ENCODE results near the gene KRT40. TPM values are rescaled to one million over a fixed set of nuclear protein-coding genes. Genes with fewer than 3 reads are reported as not detected.

Gene KRT40
- total and polyA plus RNA-seq, 2 of the 8 experiments (the other 6 are each of a cell fraction or from before 2014, with no cell fraction given) = not detected

GRCh38 chr17:40996829-40997228, 12.7 kb upstream of the KRT40 start:
- Histone ChIP-seq H3K18ac (ENCODE audit: extremely low read depth, low read length) (no peak overlapping the region), H3K4ac (replicated peaks; ENCODE audit: insufficient read length, low read depth, low read length) (no peak overlapping the region), H4K91ac (replicated peaks; ENCODE audit: insufficient read length, low read length) (no peak overlapping the region), H4K8ac (ENCODE audit: extremely low read depth, insufficient read depth, low read length) (no peak overlapping the region), H2AK5ac (ENCODE audit: low read depth, low read length) (no peak overlapping the region), H2BK12ac (ENCODE audit: low read depth, low read length) (no peak overlapping the region), H3K79me2 (ENCODE audit: control insufficient read depth in 1 of 2, insufficient read depth in 2 of 2, low read length in 2 of 2) (no peaks in the 10 kb centered on the region), H4K5ac (ENCODE audit: insufficient read length, low read depth, low read length) (no peak overlapping the region), H3K23me2 (ENCODE audit: low read depth, low read length) (no peaks in the 10 kb centered on the region), H3K14ac (ENCODE audit: insufficient read length) (no peak overlapping the region), H3K79me1 (ENCODE audit: low read depth, low read length) (no peaks in the 10 kb centered on the region), H3K36me3 (ENCODE audit: control insufficient read depth in 2 of 4, insufficient read depth in 4 of 4, low read length in 3 of 4) (no peaks in the 10 kb centered on the region), H3K27ac (ENCODE audit: low read depth, low read length) (no peak overlapping the region), H3K9ac (replicated peaks in 1 of 4; ENCODE audit: extremely low read depth in 1 of 4, low read depth in 3 of 4, low read length in 3 of 4) (no peak overlapping the region), H2BK20ac (ENCODE audit: low read length) (no peak overlapping the region), H3K23ac (ENCODE audit: insufficient read length) (no peak overlapping the region), H3K4me2 (ENCODE audit: insufficient read depth in 1 of 2, low read depth in 2 of 2, low read length in 2 of 2) (no peak overlapping the region), H2AFZ (ENCODE audit: low read length) (no peak overlapping the region), H4K20me1 (replicated peaks in 1 of 2; ENCODE audit: control insufficient read depth in 1 of 2, insufficient read depth in 2 of 2, low read length in 2 of 2) (no peaks in the 10 kb centered on the region), H3K27me3 (replicated peaks in 1 of 4; ENCODE audit: control insufficient read depth in 3 of 4, extremely low read depth in 1 of 4, insufficient read depth in 3 of 4, low read length in 3 of 4) (no peaks in the 10 kb centered on the region), H3K4me3 (ENCODE audit: extremely low read depth in 1 of 4, insufficient read depth in 2 of 4, low read depth in 3 of 4, low read length in 4 of 4) (no peak overlapping the region), H3K9me3 (ENCODE audit: insufficient read depth in 2 of 2, low read depth in 1 of 2, low read length in 1 of 2) (no peaks in the 10 kb centered on the region), H3K56ac (replicated peaks; ENCODE audit: insufficient read length, low read depth, low read length) (no peak overlapping the region), H2BK15ac (ENCODE audit: low read length) (no peak overlapping the region), H3K4me1 (replicated peaks in 1 of 4; ENCODE audit: control insufficient read depth in 3 of 4, insufficient read depth in 4 of 4, low read length in 3 of 4) (peaks cover 0 to 2% (median 0%) of the 10 kb centered on the region in 4 experiments; a peak in 2 of 7 replicates), H2BK5ac (ENCODE audit: low read depth, low read length) (no peak overlapping the region), H2BK120ac (replicated peaks; ENCODE audit: low read depth, low read length) (no peak overlapping the region)
- TF ChIP-seq SRF (IDR thresholded peaks at IDR 0.05; ENCODE audit: low read depth, low read length) = no peak
- TF ChIP-seq GABPA (IDR thresholded peaks at IDR 0.05; ENCODE audit: borderline replicate concordance, insufficient read depth, low read length) = no peak
- TF ChIP-seq HDAC2 (IDR thresholded peaks at IDR 0.05; ENCODE audit: borderline replicate concordance in 1 of 2, low read depth in 2 of 2, low read length in 2 of 2) = no peak
- TF ChIP-seq GTF2F1 (IDR thresholded peaks at IDR 0.05; ENCODE audit: borderline replicate concordance, low read depth, low read length) = no peak
- TF ChIP-seq CHD1 (IDR thresholded peaks at IDR 0.05; ENCODE audit: low read depth, low read length) = no peak
- TF ChIP-seq BCL11A (IDR thresholded peaks at IDR 0.05; ENCODE audit: low read depth in 2 of 2, low read length in 2 of 2) = no peak
- no peak for TF ChIP-seq KDM4A (IDR thresholded peaks at IDR 0.05; ENCODE audit: low read depth, low read length, severe bottlenecking)
- TF ChIP-seq SIN3A (conservative IDR thresholded peaks at IDR 0.05 in 1 of 2, IDR thresholded peaks at IDR 0.05 in 1 of 2; ENCODE audit: low read depth in 1 of 2, low read length in 2 of 2) = no peak
- TF ChIP-seq PHF8 (conservative IDR thresholded peaks at IDR 0.05; ENCODE audit: low read depth, low read length) = no peak
- POLR2A ChIA-PET (ENCODE audit: partially characterized antibody) = interaction anchor here (1.9 kb wide), 1 partner anchor 10 kb away, joined by 4 read pairs; no protein-coding TSS in a partner anchor
- no peak for DNase-seq (ENCODE audit: low read depth in 1 of 2, low spot score in 2 of 2)
- no peak for FAIRE-seq
- CTCF ChIA-PET (ENCODE audit: partially characterized antibody) = interaction anchor here (1.6 to 1.7 kb wide), 2 partner anchors 18 to 33 kb away, joined by 3 to 4 read pairs; no protein-coding TSS in a partner anchor
- 87% methylated on average over 4 of the region's 4 CpGs; no CpG with 5 or more reads in 1 of the 2 experiments for WGBS, 2 experiments (ENCODE audit: extremely low coverage in 1 of 2, insufficient coverage in 1 of 2, insufficient read length in 1 of 2, insufficient replicate concordance in 2 of 2, low coverage in 1 of 2, low lambda C conversion rate in 2 of 2, missing lambda C conversion rate in 1 of 2)

Measured in H1 (cell line).